Skin epidermis (tissue), 12 donors: ENCODE measurements around the gene ZW10.
A peak's percentile ranks its signal among the peaks of the same experiment; 100 is the strongest.
"Not testable (repeated sequence)": the region's sequence is repeated elsewhere in the genome, so short reads cannot be mapped to it uniquely, and the experiment has no call there.

Experiments used
- H3K27ac ChIP-seq, 21 experiments: fragments of 200-600 bp; sonication (generic) in 11 of 21; one replicate each; pipeline ENCODE4 v1.5.0; 2020; ENCODE audit warnings: mild to moderate bottlenecking in 3 of 21, inconsistent platforms in 2 of 21, moderate library complexity in 2 of 21
- H3K4me3 ChIP-seq, 7 experiments: fragments of 200-600 bp; sonication (generic) in 2 of 7; one replicate each; pipeline ENCODE4 v1.5.0; 2020; ENCODE audit warnings: inconsistent platforms in 2 of 7, mild to moderate bottlenecking in 2 of 7, moderate library complexity in 1 of 7

The ZW10 gene

DNA sequence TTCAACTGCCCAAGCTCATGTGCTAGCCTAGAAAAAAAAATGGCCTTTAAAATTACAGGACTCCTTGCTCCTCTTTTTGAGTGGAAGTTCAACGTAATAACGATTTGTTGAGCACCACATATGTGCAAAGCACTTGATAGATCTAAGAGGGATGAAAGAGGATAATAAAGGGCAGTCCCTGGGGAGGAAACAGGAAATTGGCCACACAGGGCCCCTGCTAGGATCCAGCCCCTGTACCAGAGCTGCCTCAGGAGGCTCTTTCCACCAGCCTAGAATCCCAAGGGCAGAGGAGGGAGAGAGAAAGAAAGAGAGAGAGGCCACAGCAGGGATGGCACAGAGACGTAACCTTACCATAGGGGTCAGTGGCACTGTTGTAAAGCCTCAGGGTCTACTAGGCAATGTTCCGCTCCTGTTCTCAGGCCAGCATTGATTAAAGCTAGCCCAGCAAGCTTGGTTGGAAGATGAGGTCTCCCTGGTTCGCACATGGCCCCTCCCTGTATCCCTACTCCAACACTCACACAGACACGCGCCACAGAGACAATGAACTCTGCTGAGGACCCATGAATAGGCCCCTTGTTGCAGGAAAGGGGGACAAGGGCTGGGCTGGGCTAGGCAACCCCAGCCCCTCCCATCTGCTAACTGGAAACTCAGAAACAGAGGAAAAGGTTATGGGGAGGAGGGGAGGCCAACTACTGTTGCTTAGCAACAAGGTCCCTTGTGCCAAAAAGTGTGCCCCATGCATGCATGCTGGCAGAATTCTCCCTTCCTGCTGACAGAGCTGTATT lies 67.4 kb downstream of the ZW10 start, which contains the start of gene TMPRSS5:
TMPRSS5 (minus strand) TSS at position 438 of the 785 bp plus-strand sequence; CDS start at position 354, 84 bp downstream.
- peak within 1 kb of the TSS in 3 of 21 experiments; percentile 21 to 53 (median 37) for H3K27ac ChIP-seq
- no peak within 1 kb of the TSS for H3K4me3 ChIP-seq

GRCh38 chr11:113703551-113703950 lies 69.9 kb downstream of the ZW10 start:
- H3K27ac ChIP-seq, H3K4me3 ChIP-seq: not testable (repeated sequence)

DNA sequence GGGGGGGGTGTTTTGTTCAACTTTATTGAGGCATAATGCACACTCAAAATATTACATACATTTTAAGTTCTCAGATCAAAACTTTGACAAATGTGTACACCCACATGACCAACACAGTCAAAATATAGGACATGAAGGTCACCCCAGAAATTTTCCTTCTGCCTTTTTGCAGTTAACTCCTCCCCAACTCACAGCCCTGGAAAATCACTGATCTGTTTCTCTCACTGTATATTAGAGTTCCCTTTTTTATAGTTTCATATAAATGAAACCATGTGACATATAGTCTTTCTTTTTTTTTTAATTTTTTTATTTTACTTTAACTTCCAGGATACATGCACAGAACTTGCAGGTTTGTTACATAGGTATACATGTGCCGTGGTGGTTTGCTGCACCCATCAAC lies 72.0 kb downstream of the ZW10 start:
- H3K27ac ChIP-seq = no peak overlapping the region
- H3K4me3 ChIP-seq = no peak overlapping the region

- Histone ChIP-seq H3K4me3 (no peak overlapping the region), H3K27ac (no peak overlapping the region)
These were observed 75.0 kb downstream of the ZW10 start for GRCh38 chr11:113698515-113698914.

DNA sequence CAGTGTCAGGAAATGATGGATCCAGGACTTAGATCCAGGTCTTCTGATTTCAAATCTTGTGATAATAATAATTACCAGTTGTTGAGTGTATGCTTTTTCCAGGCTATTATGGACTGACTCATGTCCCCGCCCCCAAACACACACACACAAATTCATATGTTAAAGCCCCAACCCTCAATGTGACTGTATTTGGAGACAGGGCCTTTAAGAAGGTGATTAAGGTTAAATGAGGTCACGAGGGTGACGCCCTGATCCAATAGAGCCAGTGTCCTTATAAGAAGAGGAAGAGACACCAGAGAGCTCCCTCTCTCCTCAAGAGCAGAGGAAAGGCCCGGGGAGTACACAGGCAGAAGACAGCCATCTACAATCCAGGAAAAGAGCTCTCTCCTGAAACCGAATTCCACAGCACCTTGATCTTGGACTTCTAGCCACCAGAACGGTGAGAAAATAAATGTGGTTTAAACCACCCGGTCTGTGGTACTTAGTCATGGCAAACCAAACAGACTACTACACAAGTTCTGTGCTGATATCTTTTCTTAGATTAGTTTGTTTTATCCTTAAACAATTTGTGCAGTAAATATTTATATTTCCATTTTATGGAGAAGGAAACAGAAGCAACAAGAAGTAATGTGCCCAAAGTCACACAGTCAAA lies 75.6 kb downstream of the ZW10 start:
- no peak overlapping the region for H3K27ac ChIP-seq
- no peak overlapping the region for H3K4me3 ChIP-seq

GRCh38 chr11:113697111-113697510 lies 76.4 kb downstream of the ZW10 start:
- no peak overlapping the region for H3K27ac ChIP-seq

GRCh38 chr11:113695207-113695606 lies 78.3 kb downstream of the ZW10 start:
- H3K27ac ChIP-seq = no peak overlapping the region
- no peak overlapping the region for H3K4me3 ChIP-seq

More at GRCh38 chr11:113697111-113697510, 76.4 kb downstream of the ZW10 start:
- H3K4me3 ChIP-seq = no peak overlapping the region

DNA sequence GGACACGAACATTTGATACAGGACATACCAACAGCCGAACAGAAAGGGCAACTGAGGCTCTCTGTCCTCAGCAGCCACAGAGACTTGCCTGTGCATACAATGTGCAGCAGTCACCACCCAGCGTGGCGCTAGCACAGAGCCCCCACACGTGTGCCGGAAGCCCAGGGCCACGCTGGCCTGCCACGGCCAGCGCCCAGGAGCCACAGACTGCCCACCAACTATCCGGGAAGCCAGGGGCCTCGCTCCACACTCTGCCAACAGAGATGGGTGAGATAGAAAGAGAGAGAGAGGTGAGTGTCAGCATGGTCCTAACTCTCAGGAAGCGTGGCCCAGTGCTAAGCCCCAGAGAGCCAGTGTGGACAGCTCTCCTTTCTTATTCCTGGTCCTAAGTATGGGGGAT lies 79.1 kb downstream of the ZW10 start:
- Histone ChIP-seq H3K4me3 (no peak overlapping the region), H3K27ac (no peak overlapping the region)

DNA sequence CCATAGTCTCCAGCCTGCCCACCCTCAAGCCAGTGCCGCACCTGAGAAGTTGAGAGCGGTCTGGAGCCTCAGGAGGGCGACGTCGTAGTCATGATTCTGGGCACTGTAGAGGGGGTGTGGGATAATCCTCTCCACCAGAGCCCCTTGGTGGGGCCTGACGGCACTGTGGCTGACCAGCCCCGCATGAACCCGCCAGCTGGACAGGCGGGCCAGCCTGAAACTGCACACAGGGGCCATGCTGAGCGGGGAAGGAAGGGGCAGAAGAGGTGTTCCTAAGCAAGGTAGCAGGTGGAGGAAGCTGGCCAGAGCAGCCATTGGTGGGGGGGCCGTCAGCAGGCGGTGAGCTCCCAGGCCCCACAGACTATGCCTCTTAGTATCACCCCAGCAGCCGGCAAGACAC lies 80.5 kb downstream of the ZW10 start:
- H3K27ac ChIP-seq = no peak overlapping the region
- no peak overlapping the region for H3K4me3 ChIP-seq

GRCh38 chr11:113690619-113691569 lies 82.6 kb downstream of the ZW10 start:
- H3K4me3 ChIP-seq = no peak overlapping the region
- peak overlapping the region in 1 of 21 experiments; percentile 42 for H3K27ac ChIP-seq

- Histone ChIP-seq H3K4me3 (no peak overlapping the region), H3K27ac (peak overlapping the region in 2 of 21 experiments; percentile 30 to 42)
These were observed 83.5 kb downstream of the ZW10 start for GRCh38 chr11:113689768-113690618.

DNA sequence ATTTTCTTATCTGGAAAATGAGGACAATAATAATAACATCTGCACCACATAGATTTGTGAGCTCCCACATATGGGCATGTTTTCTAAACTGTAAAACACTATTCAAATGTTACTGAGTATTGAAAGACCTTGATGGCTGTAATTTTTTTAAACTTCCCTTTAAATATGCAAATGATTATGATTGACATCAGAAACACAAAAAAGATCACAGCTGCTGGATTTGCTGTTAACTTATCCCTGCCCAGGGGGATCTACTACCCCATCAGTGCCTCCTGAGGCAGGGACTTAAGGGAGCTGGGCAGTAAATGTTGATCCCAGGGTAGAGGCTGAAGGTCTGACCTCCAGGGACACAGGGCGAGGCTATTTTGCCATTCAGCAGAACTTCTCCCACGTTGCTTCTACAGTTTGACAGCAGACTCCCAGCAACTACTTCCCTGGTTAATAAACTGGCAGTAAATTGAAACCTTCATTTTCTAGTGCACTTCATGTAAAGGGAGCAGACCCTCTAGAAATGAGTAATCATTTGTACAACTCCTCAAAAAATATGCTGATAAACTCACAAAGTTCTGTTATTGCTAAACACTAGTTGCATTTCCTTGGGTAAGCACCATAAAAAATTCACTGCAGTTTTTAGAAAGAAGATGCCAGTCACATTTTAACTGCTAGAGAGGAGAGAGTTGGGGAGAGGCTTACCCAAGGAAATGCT lies 87.7 kb downstream of the ZW10 start:
- no peak overlapping the region for H3K27ac ChIP-seq

GRCh38 chr11:113684496-113684895 lies 89.0 kb downstream of the ZW10 start:
- no peak overlapping the region for H3K27ac ChIP-seq
- no peak overlapping the region for H3K4me3 ChIP-seq

More for the DNA sequence above, 87.7 kb downstream of the ZW10 start:
- H3K4me3 ChIP-seq = no peak overlapping the region

DNA sequence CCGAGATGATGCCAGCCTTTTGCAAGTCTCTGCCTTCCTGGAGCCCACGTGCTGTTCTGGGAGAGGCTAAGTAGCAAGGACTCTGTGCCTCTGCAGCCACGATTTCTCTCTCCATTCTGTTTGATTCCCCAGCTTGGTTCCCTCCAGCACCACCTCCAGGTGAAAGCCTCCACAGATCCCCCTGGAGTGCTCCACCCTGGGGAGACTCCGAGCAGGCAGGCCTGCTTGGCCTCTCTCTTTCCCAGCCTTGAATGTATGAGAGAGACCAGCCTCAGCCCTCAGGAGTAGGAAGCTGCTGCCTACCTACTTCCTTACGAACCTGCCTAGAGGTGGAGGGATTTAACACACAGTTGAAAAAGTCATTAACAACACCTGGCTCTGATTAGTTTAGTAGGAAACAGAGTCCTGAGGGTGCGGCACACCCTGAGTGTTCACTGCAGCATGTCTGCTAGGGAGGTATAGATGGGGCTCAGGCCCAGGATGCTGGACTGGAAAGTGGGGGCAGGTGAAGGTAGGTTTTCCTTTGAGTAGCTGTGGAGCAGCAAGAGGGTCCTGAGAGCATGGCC lies 89.9 kb downstream of the ZW10 start:
- Histone ChIP-seq H3K4me3 (no peak overlapping the region), H3K27ac (no peak overlapping the region)
